ENCODE results near the gene BBS12.

DNA sequence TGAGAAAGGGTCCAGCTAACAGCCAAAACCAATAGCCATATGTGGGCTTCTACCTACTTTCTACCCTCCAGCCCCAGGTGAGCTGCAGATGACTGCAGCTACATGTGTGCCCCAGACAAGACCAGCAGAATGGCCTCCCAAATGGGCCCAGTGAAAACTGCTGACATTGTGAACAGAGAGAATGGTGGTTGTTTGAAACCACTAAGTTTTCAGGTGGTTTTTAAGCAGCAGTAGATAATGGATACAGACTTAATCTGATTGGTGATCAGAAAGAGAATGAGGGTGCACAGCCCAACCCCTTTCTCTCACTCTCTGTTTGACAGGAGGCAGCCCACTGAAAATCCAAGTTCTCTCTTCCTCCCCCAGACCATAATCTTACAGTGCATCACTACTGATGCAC, 42.5 kb upstream of the BBS12 start:
- TF ChIP-seq GATA2 (CRISPR knock-in tag; IDR thresholded peaks at IDR 0.05): no peak
- no peak for TF ChIP-seq TEAD4 (IDR thresholded peaks at IDR 0.05; ENCODE audit: borderline replicate concordance, insufficient read depth)
- no peak for TF ChIP-seq EP300 (IDR thresholded peaks at IDR 0.05; ENCODE audit: borderline replicate concordance in 1 of 2, low read depth in 1 of 2, low read length in 1 of 2)
- no peak for TF ChIP-seq EZH2phosphoT487 (IDR thresholded peaks at IDR 0.05; ENCODE audit: borderline replicate concordance, low read depth)
- TF ChIP-seq, protein P1, sequence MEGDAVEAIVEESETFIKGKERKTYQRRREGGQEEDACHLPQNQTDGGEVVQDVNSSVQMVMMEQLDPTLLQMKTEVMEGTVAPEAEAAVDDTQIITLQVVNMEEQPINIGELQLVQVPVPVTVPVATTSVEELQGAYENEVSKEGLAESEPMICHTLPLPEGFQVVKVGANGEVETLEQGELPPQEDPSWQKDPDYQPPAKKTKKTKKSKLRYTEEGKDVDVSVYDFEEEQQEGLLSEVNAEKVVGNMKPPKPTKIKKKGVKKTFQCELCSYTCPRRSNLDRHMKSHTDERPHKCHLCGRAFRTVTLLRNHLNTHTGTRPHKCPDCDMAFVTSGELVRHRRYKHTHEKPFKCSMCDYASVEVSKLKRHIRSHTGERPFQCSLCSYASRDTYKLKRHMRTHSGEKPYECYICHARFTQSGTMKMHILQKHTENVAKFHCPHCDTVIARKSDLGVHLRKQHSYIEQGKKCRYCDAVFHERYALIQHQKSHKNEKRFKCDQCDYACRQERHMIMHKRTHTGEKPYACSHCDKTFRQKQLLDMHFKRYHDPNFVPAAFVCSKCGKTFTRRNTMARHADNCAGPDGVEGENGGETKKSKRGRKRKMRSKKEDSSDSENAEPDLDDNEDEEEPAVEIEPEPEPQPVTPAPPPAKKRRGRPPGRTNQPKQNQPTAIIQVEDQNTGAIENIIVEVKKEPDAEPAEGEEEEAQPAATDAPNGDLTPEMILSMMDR (IDR thresholded peaks at IDR 0.05): no peak
- TF ChIP-seq, protein P2, sequence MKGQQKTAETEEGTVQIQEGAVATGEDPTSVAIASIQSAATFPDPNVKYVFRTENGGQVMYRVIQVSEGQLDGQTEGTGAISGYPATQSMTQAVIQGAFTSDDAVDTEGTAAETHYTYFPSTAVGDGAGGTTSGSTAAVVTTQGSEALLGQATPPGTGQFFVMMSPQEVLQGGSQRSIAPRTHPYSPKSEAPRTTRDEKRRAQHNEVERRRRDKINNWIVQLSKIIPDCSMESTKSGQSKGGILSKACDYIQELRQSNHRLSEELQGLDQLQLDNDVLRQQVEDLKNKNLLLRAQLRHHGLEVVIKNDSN (IDR thresholded peaks at IDR 0.05; ENCODE audit: borderline replicate concordance, low read depth): no peak
- TF ChIP-seq, protein P3, sequence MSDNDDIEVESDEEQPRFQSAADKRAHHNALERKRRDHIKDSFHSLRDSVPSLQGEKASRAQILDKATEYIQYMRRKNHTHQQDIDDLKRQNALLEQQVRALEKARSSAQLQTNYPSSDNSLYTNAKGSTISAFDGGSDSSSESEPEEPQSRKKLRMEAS (IDR thresholded peaks at IDR 0.05; ENCODE audit: low read depth): no peak
- TF ChIP-seq RAD21 (IDR thresholded peaks at IDR 0.05; ENCODE audit: low read length): no peak
- TF ChIP-seq POLR2AphosphoS5 (IDR thresholded peaks at IDR 0.05; ENCODE audit: low read depth, low read length): no peak
